DMS53 (cell line): ENCODE results near the gene PIK3AP1.
"Not testable (repeated sequence)": the region's sequence is repeated elsewhere in the genome, so short reads cannot be mapped to it uniquely, and the experiment has no call there.

Source experiments
- DNase-seq: peaks from one replicate; lab custom pipeline; 2025; lab: John Stamatoyannopoulos, UW

PIK3AP1 gene

DNA sequence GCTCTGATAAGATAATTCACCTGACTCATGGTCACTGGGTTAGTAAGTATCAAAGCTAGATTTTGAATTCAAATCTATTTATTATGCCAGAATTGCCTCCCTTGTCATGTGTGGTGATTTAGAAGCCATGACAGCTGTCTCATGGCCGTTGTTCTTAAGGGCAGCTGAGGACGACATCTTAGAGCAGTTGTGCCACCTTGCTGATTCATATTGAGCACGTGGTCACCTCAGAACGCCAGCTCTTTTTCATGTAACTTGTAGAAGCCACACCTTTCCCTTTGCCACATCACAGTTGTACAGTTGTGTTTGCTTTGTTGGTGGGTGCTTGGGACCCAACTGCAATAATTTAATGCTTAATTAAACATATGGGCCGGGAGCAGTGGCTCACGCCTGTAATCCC, 4.3 kb upstream of the PIK3AP1 start:
- DNase-seq = no peak

DNA sequence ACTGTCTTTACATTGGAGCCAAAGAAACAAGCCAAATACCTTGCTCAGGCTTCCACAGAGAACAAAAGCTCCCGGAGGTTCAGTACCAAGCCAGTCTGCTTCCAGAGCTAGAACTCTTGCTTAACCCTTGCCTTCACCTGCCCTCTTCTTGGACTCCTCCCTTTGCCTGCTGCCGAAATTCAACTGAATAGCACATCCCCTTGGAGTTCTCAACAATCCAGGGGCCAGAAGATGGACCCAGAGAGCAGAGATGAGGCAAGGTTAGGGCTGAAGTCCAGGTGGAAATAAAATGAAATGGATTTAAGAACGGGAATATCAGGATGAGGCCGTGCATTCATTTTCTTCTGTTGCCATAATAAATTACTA, 876 bp upstream of the PIK3AP1 start:
- DNase-seq = no peak

DNA sequence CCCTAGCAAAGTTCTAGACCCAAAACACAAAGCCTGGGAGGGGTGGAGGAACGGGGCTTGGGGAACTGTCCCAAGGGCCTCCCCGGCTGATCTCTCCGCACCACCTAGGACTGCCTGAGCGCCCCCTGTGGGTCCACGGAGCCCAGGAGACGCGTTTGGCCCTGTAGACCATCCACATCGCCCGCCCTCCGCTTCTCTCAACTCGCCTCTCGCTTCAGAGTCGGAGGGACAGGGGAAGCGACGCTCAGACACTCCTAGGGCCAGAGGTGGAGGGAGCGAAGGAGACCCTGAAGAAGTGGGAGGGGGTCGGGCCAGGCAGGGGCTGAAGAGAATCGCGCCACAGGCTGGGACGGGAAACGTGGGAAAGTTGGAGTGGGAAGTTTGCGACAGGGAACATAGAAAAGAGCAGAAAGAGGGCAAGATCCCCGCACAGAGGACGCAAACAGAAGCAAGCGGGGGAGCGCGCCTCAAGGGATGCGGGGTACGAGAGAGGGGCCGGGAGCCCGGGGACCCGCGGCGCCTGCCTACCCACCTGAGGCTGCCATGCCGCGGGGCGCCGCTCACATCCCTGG, 378 bp downstream of the PIK3AP1 start:
- peak; percentile 75 for DNase-seq

DNA sequence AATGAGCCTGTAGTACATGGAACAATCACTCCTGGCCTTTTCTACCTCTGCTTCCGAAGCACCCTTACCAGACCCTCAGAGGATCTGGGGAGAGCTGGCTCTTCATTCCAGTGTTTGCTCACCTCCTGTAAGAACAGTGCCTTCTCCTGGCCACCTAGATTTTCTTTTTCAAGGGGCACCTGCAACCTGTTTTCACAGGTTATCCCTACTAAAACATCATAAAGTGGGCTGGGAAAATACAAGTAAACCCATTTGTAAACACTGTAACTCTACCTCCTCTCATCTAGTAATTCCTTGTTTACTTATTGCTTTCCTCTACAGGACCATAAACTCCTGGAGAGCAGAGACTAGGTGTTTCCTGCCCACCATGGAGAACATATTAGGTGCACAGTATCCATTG, 1.1 kb downstream of the PIK3AP1 start:
- peak; percentile 95 for DNase-seq

DNA sequence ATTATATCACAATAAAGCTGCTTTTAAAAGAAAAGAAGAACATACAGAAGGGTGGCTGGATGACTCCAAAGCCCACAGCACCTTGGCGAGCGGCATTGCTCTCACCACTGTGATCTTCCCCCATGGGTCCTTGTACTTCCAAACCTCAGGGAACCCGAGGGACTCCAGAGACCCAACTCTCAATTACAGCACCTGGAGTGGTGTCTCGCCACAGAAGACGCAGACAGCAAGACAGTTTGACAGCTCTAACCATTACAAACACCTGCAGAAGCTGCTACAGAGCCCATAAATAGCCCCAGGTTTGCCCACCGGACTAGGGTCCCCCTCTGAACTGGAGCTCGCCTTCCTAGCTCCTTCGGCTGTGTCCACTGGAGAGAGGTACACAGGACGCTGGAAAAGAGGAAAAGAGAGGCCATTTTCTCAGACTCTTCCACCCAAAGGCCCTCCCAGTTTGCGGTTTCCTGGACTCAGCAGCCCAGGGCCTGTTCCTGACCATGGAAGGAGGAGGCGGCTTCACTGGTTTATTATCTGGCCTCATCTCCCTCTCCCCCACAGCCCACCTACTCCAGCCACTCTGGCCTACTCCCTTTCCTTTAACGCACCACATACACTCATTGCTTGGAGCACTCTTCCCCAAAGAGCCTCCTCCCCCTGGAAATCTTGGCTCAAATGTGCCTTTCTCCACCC, 1.9 kb downstream of the PIK3AP1 start:
- peak; percentile 19 for DNase-seq

DNA sequence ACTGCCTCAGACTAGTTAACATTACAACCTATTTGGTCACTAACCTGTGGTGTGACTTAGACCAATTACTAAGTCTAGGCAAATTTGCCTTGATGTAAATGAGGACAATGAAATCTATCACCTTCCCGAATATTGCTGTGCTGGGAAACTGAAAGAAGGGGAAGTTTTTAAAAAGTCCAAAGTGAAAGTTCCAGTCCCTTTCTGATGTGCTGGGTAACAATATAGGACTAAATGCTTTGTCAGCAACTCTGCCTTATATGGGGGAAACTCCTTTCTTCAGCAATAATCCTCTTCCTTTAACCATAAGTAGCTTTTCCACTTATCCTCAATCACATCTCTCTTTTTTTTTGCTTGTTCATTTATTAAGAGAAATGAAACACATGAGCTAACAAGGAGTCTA, 3.9 kb downstream of the PIK3AP1 start:
- no peak for DNase-seq

DNA sequence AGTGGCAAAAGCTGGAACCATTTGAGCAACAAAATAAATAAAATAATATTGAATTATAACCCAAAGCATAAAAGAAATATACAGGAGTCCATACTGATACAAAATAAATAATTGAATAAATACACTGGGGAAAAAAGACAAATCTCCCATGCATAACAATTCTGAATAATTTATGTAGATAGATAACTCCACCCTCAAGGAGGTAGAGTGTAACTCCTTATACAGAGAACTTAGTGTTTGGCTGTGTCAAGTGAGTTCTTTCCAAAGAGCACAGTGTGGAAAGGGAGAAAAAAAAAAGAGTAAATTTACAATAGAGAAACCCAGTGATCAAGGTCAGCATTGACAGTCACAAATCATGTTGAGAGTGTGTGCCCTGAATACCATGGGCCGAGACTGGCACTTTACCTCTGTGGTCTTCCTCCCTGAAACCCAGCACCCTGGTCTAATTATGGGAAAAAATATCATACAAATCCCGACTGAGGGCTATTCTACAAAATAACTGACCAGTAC, 5.5 kb downstream of the PIK3AP1 start:
- DNase-seq = no peak

DNA sequence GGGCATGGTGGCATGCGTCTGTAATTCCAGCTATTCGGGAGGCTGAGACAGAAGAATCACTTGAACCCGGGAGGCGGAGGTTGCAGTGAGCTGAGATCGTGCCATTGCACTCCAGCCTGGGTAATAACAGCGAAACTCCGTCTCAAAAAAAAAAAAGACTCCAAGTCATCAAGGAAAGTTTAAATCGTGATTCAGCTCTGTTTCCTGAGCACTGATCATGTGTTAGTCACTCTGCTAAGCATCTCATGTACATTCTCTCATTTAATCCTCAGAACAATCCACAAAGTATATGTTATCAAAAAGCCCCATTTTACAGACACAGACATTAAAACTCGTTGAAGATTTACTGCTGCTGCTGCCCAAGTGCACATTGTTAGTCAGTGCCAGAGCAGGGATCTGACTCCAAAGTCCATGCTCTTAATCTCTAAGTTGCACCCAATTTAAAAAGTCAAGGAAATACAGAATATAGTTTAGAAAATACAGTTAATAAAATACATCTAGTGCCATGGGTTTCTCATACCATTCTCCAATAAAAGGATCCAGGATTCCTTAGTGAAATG, 6.2 kb downstream of the PIK3AP1 start:
- no peak for DNase-seq

DNA sequence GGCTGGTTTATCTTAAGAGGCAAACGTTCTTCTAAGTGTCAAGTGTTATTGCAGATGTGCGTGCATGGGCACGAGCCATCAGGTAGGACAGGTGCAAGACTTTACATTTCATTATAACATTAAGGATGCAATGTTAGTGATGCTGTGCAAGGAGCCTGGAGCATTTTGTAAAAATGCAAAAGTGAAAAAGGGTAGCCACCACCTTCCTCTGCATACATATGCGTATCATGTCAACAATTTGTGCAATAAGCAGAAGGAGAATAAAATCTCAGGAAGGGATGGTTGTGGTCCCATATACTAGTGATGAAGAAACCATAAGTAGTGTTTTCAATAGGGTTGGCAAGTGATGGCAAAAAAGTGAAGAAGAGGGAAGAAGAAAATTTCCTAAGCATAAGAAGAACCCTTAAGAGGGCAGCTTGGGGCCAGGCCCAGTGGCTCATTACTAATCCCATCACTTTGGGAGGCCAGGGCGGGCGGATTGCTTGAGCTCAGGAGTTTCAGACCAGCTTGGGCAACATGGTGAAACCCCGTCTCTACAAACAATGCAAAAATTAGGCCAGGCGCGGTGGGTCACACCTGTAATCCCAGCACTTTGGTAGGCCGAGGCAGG, 7.5 kb downstream of the PIK3AP1 start:
- no peak for DNase-seq

DNA sequence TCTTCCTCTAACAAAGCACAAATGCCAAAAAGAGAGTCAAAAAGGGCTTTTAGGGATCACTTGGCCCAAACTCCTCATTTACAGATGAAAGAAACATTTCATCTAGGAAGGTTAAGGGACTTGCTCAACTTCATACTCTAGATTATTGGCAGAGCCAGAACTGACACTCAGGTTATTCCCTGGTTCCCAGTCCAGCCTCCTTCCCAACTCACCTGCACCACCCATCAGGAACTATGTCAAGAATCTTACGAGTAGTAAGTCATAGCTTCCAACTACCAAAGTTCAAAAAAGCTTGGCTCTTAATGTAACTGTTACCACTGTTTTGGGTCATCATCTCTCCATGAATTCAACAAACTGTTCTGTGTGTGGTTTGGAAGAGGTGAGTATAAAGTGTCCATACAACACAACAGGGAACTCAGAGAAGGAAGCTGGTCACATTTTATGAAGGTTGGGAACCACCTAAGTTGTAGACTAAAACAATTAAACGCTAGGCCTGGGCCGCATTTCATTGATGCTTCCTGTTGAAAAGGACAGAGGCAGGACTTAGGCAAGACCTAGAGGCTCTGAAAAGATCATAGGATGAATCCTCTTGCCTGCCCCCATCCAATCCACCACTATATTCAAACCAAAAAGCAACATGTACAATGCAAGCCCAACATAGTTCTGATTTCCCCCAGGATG, 9.1 kb downstream of the PIK3AP1 start:
- no peak for DNase-seq

DNA sequence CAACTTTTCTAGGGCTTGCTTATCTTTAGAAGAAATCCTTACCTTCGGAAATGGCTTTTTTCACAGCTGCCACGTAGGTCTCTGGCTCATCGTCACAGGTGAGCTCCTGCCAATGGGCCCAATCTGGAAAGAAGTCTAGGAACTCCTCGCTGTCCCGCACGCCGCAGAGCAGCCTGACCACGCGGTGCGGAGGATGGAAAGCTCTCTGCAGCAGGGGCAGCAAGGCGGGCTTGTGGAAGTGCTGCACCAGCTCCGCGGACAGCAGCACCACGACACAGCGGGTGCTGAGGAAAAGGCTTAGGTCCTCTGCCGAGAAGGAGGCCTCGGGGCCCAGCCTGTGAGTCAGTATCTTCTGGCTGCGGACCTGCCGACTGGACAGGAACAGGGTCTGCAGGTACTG, 10.8 kb downstream of the PIK3AP1 start:
- DNase-seq = no peak

DNA sequence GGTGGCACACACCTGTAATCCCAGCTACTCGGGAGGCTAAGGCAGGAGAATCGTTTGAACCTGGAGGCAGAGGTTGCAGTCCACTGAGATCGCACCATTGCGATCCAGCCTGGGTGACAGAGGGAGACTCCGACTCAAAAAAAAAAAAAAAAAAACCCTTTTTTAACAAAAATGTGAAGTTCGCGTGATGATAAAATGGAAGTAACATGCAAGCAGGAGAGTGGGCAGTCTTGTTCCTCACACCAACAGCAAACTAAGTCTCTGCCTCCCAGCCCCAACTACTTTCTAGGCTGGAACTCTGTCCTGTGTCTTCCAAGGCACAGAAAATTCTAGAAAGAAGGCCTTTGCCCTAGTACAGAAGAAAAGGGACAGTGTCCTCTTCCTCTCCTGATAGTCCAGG, 11.3 kb downstream of the PIK3AP1 start:
- no peak for DNase-seq

DNA sequence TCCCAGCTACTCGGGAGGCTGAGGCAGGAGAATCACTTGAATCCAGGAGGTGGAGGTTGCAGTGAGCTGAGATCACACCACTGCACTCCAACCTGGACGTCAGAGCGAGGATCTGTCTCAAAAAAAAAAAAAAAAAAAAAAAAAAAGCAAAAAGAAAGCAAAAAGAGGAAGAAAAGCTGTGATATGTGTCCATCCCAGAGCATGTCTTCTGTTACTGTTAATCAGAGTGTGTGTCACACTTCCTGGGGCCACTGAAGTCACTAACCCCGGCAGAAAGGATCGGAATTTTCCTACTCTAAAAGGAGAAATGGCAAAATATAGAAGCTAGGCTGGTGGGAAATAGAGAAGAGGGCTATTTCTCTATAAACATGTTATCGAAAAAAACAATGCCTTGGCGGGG, 11.9 kb downstream of the PIK3AP1 start:
- DNase-seq = no peak

DNA sequence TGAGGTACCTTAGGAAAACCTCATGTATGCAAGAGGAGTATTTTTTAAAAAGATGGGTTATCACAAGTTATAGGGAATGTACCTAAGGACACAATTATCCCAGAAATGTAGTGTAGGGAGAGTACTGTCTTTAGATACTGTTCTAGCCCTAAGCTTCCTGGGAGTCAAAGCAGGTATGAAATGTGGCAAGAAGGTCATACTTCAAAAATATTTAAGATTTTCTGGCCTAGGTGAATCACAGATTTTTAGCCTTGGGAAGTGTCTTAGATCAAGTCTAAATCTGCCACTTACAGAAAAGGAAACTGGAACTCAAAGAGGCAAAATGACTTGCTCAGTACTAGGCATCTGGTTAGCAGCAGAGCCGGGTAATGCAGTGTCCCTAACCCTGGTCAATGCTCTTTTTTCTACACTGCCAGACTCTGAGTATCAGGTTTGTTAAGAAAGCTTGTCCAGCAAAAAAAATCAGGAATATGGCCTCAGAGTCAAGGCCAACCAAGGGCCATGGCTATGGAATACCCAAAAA, 13.9 kb downstream of the PIK3AP1 start:
- DNase-seq = no peak

DNA sequence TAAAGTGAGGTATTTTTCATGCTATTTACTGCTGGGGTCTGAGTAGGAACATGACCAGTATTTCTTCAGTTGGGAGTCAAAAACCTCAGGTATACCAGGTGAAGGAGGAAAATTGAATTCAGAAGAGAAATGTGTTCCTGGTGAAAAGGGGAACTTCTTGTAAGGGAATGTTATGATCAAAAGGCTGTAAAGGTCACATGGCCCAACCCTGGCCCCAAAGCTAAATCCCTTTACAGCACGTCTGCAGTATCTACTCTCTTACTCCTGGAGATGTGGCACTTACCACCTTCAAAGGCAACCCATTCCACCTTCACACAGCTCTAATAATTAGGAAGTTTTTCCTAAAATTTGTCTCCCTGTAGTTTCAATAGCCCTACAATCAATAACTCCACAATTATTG, 15.2 kb downstream of the PIK3AP1 start:
- DNase-seq = no peak

DNA sequence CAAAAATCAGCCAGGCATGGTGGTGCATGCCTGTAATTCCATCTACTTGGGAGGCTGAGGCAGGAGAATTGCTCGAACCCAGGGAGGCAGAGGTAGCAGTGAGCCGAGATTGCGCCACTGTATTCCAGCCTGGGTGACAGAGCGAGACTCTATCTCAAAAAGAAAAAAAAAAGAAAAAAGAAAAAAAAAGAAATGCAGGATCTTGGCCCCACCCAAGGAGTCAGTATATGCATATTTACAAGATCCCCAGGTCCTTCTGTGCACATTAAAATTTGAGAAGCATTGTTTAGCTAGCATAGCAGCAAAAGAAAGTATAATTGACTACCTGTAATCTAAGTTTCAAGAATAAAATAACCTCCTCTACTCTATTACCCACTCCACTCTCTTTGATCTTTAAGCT, 15.8 kb downstream of the PIK3AP1 start:
- no peak for DNase-seq

DNA sequence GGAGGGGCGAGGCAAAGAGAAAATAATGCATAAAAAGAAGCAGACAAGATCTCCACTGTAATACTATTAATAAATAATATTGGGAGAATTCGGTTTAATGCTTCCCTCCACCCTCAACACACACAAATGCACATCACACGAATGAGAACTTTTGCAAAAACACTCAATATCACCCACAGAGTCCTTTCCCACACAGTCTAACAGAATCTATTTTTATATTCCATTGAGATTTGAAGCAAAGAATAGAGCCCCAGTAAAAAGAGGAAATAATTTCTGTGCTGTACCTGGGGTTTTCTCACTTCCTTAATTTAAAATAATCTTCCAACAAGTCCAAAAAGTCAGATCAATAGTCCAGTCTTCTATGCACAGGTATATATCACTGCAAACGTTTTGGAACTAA, 17.0 kb downstream of the PIK3AP1 start:
- no peak for DNase-seq

DNA sequence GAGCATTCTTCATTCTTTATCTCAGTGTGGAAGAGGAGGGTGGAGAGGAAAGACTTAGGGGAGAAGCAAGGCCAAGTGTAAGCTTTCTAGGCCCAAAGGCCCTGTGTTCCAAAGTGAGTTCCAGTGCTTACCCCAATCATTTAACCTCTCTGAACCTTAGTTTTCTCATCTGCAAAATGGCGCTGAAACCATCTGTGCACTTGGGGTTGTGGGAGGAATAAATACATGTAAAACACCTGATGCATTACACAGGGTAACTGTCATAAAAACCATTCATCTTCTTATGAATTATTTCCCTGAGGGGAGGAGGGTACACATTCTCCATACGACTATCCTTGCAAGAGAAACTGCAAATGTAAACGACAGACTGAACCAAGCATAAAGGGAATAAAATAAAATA, 19.0 kb downstream of the PIK3AP1 start:
- DNase-seq = no peak

DNA sequence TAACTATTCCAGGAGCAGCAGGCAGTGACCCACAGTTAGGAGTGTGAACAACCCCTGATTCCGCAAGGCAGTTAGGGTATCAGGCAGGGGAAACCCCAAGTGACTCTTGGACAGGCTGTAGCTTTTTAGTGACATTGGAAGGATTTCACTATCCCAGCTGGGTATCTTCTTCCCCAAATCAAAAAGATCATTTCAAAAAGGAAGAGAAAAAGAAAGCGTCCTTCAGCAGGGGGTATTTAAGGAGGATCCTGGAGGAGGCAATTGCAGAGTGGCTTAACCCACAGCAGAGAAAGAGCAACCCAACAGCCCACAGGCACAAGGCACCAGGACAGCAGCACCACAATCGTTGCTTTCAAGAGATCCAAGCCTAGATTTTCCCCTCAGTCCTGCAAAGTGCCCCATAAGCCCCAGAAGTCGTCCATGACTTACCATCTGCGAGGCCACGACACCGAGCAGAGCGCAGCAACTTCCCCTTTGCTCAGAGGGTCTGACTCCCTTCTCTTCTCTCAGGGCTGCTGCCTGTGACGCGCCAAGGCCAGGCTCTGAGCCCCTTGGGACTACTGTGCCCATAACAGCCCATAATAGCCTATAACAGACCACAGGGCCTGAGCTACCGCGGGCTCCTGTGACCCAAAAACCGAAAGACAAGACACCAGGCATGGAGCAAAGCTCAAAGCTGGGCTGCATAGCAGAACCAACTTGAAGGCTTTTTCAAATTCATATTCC, 19.8 kb downstream of the PIK3AP1 start:
- no peak for DNase-seq

DNA sequence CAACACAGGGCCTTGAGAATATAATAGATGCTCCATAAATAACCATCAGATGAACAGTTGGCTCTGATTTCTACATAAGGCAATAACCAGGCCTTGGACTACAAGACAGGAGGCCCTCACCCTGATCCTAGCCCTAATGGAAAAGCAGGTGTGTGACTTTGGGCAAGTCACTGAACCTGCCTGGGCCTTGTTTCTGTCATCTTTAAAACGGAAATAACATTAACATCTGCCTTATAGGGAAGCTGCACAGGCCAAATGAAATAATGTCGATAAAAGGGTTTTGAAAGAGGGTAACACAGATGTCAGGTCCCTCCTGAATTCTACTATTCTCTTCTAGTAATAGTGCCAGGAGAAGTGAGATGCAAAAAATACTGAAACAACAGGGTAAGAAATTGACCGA, 20.7 kb downstream of the PIK3AP1 start:
- DNase-seq = no peak

DNA sequence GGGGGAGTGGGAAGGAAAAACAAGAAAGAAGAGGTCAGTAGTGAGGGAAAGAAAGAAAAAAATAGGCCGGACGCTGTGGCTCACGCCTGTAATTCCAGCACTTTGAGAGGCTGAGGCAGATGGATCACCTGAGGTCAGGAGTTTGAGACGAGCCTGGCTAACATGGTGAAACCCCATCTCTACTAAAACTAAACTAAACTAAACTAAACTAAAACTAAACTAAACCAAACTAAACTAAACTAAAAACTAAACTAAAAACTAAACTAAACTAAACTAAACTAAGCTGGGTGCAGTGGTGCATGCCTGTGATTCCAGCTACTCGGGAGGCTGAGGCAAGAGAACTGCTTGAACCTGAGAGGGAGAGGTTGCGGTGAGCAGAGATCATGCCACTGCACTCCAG, 22.0 kb downstream of the PIK3AP1 start:
- DNase-seq = not testable (repeated sequence)

DNA sequence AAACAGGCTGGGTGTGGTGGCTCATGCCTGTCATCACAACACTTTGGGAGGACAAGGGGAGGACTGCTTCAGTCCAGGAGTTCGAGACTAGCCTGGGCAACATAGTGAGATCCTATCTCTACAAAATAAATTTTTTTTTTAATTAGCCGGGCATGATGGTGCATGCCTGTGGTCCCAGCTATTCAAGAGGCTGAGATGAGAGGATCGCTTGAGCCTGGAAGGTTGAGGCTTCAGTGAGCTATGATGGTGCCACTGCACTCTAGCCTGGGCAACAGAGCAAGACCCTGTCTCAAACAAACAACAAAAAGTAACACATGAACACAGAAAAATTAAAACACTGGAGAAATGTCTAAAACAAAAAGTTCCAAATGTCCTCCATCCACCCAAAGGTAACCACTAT, 22.9 kb downstream of the PIK3AP1 start:
- DNase-seq = no peak
